A673 (cell line): ENCODE measurements around the gene AP2B1.

Experiments
- EZH2 ChIP-seq: fragments of 200-600 bp; sonication (generic); IDR thresholded peaks from 2 replicates; pipeline ENCODE4 v1.6.1; 2017; ENCODE audit warnings: borderline replicate concordance, low read depth, mild to moderate bottlenecking, mixed read lengths, antibody characterized with exemption, low read length; ENCODE audit not compliant: poor library complexity, severe bottlenecking
- TF ChIP-seq, protein P1 (sequence below): fragments of 300-800, 200-600 bp; sonication (generic); conservative IDR thresholded peaks from 2 replicates; pipeline ENCODE4 v1.5.1; 2017; ENCODE audit warnings: low read depth, mild to moderate bottlenecking, antibody characterized with exemption, low read length, moderate library complexity, mixed read lengths

DNA sequence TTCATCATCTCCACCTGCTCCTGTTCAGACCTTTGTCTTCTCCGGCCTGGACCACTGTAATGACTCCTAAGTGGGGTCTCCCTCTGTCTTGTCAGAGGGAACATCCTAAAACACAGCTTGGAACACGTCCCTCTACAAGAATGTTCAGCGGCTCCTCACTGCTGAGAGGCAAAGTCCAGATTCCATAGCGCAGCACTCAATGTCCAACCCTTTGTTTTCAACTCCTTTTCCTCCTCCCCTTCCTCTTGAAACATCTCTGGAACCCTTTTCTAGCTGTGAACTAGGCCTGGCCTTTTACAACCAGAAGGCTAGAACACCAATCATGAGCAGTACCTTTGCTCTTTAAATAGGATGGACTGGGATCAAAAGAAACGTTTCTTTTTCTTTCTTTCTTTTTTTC lies 174.5 kb downstream of the AP2B1 start:
- TF ChIP-seq, protein P1, sequence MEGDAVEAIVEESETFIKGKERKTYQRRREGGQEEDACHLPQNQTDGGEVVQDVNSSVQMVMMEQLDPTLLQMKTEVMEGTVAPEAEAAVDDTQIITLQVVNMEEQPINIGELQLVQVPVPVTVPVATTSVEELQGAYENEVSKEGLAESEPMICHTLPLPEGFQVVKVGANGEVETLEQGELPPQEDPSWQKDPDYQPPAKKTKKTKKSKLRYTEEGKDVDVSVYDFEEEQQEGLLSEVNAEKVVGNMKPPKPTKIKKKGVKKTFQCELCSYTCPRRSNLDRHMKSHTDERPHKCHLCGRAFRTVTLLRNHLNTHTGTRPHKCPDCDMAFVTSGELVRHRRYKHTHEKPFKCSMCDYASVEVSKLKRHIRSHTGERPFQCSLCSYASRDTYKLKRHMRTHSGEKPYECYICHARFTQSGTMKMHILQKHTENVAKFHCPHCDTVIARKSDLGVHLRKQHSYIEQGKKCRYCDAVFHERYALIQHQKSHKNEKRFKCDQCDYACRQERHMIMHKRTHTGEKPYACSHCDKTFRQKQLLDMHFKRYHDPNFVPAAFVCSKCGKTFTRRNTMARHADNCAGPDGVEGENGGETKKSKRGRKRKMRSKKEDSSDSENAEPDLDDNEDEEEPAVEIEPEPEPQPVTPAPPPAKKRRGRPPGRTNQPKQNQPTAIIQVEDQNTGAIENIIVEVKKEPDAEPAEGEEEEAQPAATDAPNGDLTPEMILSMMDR = no peak
- no peak for TF ChIP-seq EZH2
